Astrocyte of the spinal cord (primary cell): Measurements from ENCODE around the gene MLPH.

Experiments used
- DNase-seq: peaks from one replicate; pipeline ENCODE4 v3.0.0; 2011; ENCODE audit warnings: low read depth, low spot score
- H3K4me3 ChIP-seq: 2 replicates; pipeline ENCODE4 v1.5.1; 2011; ENCODE audit warnings: low read depth, mild to moderate bottlenecking, low read length, moderate library complexity
- CTCF ChIP-seq: IDR thresholded peaks from 2 replicates; pipeline ENCODE4 v1.5.1; 2012; ENCODE audit warnings: low read depth, mild to moderate bottlenecking, low read length, inconsistent platforms
- in situ Hi-C: cut with HindIII; loops from 2 replicates; pipeline ENCODE4 v1.10.0; 2017; ENCODE audit warnings: low sequenced_read_pairs

Gene MLPH

GRCh38 chr2:237574467-237574866, 87.4 kb downstream of the MLPH start:
- no peak overlapping the region for H3K4me3 ChIP-seq
- no peak for DNase-seq
- TF ChIP-seq CTCF: no peak
- in situ Hi-C loops: no loop called here

- DNase-seq: no peak
- TF ChIP-seq CTCF: no peak
- in situ Hi-C loops: no loop called here
- no peak overlapping the region for H3K4me3 ChIP-seq
Measured at GRCh38 chr2:237574894-237575868, 88.1 kb downstream of the MLPH start.

GRCh38 chr2:237575869-237576862, 89.1 kb downstream of the MLPH start:
- DNase-seq: no peak
- TF ChIP-seq CTCF: no peak
- no peak overlapping the region for H3K4me3 ChIP-seq
- in situ Hi-C loops: no loop called here

GRCh38 chr2:237576974-237577373, 89.9 kb downstream of the MLPH start:
- TF ChIP-seq CTCF: no peak
- in situ Hi-C loops: no loop called here
- no peak for DNase-seq
- H3K4me3 ChIP-seq: no peak overlapping the region

- no peak for DNase-seq
- in situ Hi-C loops: no loop called here
- TF ChIP-seq CTCF: no peak
- H3K4me3 ChIP-seq: no peak overlapping the region
Measured at GRCh38 chr2:237577458-237577857, 90.4 kb downstream of the MLPH start.
